Testis (tissue), 3 donors: ENCODE data around the gene RASL10B. TPM values are rescaled to one million over a fixed set of nuclear protein-coding genes. Genes with fewer than 3 reads are reported as not detected.

Experiments
- DNase-seq: peaks from one replicate; pipeline ENCODE4 v3.0.0-alpha.2; 2019
- H3K27ac ChIP-seq, 2 donors: fragments of 200-600 bp; sonication (generic); one replicate each; pipeline ENCODE4 v1.5.1; 2019
- H3K27me3 ChIP-seq: fragments of 200-600 bp; sonication (generic); one replicate; pipeline ENCODE4 v1.5.1; 2019
- H3K36me3 ChIP-seq: fragments of 200-600 bp; sonication (generic); one replicate; pipeline ENCODE4 v1.5.1; 2017; ENCODE audit warnings: low read depth; ENCODE audit errors: missing control alignments
- H3K4me1 ChIP-seq: fragments of 200-600 bp; sonication (generic); one replicate; pipeline ENCODE4 v1.5.1; 2019
- H3K4me3 ChIP-seq, 2 donors: fragments of 200-600 bp; sonication (generic); one replicate each; pipeline ENCODE4 v1.5.1; 2017 to 2019
- H3K9me3 ChIP-seq: fragments of 200-600 bp; sonication (generic); one replicate; pipeline ENCODE4 v1.5.1; 2017
- POLR2A ChIP-seq: fragments of 450-650 bp; IDR thresholded peaks from one replicate; pipeline ENCODE4 v1.6.1; 2017; ENCODE audit warnings: antibody characterized with exemption, mild to moderate bottlenecking, moderate library complexity
- WGBS, 2 donors: methylation state at CpG; one replicate each; pipeline ENCODE4 v1.1.5; 2018; 5-methylcytosine and 5-hydroxymethylcytosine counted together
- intact Hi-C: fragments of 100-400 bp; cut with DNase I; formaldehyde crosslinking; loops from one replicate; pipeline ENCODE4 v1.15.1; 2023; ENCODE audit warnings: low total_unique reads
- polyA plus RNA-seq: library from polyadenylated mRNA; stranded (reverse); fragments of 350-450 nt; fragmentation: Illumina TruSeq; extraction: RNeasy Lipid Tissue Mini Kit (QIAGEN cat#74804); gene quantifications from one replicate; pipeline ENCODE4 v1.2.3, GENCODE V29; 2014; ENCODE audit warnings: low read depth, low replicate concordance; ENCODE audit not compliant: insufficient read depth
- total RNA-seq, 2 donors: library from RNA; depleted of rRNA; stranded (reverse); fragments of >200 nt; gene quantifications; one replicate each; pipeline ENCODE4 v1.2.3, GENCODE V29; 2016
- TF ChIP-seq, protein P1 (sequence below), 3 experiments: fragments of 450-650 bp in 2 of 3; fragments of 200-600 bp in 1 of 3; sonication (generic) in 1 of 3; IDR thresholded peaks; one replicate each; pipeline ENCODE4 v1.5.1; 2016 to 2019; ENCODE audit warnings: antibody characterized with exemption in 3 of 3, mild to moderate bottlenecking in 2 of 3, moderate library complexity in 1 of 3

RASL10B gene
- total and polyA plus RNA-seq, 3 donors from 2014 or later, result 2.5 to 4.8 (median 3.8) TPM

DNA sequence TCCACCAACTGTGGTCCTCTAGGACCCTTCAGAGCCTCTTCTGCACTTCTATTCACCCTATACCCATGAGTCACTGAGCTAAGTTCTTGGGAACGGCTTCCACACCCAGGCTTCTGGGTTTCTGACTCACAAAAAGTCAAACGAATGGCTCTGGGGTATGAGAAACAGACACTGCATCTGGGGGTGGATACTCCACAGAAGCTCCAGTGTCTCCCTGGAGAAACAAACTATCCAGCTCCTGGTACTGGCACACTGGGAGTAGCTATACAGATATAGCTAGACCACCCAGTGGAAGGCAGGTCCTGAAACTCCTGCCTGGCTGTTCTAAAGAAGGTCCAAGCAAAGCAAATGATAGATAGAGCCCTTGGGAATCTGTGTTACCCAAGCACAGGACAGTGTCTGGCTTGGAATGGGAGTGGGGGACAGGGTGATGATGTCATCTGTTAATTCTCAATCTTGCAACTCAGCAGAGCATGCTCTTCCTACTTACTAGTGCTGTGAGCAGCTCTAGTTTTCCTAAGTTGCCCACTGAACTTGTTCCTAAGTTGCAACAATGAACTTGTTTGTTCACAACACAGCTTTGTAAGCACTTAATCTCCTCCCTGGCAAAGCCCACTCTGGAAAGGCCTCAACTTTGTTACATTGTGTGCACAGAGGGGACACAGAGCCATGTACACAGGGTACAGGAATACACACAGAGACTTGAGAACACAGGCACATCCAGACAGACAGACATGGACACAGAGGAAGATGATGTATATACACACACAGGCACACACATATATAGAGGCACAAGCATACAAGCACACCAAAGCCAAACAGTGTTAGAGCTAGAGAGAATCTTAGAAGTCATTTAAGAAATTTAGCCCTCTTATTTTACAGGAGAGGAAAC lies 57.3 kb downstream of the RASL10B start:
- no peaks in the 10 kb centered on the region for H3K9me3 ChIP-seq
- H3K4me3 ChIP-seq, result no peak overlapping the region
- peaks cover 41% of the 10 kb centered on the region for H3K4me1 ChIP-seq
- no peaks in the 10 kb centered on the region for H3K36me3 ChIP-seq
- peak; percentile 75 for DNase-seq
- intact Hi-C loops, result no loop called here
- H3K27me3 ChIP-seq, result no peaks in the 10 kb centered on the region
- peak overlapping the region; percentile 73 to 81 for H3K27ac ChIP-seq
- no peak for TF ChIP-seq POLR2A
- TF ChIP-seq, protein P1, sequence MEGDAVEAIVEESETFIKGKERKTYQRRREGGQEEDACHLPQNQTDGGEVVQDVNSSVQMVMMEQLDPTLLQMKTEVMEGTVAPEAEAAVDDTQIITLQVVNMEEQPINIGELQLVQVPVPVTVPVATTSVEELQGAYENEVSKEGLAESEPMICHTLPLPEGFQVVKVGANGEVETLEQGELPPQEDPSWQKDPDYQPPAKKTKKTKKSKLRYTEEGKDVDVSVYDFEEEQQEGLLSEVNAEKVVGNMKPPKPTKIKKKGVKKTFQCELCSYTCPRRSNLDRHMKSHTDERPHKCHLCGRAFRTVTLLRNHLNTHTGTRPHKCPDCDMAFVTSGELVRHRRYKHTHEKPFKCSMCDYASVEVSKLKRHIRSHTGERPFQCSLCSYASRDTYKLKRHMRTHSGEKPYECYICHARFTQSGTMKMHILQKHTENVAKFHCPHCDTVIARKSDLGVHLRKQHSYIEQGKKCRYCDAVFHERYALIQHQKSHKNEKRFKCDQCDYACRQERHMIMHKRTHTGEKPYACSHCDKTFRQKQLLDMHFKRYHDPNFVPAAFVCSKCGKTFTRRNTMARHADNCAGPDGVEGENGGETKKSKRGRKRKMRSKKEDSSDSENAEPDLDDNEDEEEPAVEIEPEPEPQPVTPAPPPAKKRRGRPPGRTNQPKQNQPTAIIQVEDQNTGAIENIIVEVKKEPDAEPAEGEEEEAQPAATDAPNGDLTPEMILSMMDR (IDR thresholded peaks at IDR 0.05), result no peak
- WGBS, 2 donors, result 18 to 23% methylated on average over 2 of the region's 2 CpGs

GRCh38 chr17:35790841-35791240 lies 59.4 kb downstream of the RASL10B start:
- no peak overlapping the region for H3K4me3 ChIP-seq
- 94 to 98% methylated on average over 3 of the region's 3 CpGs for WGBS, 2 donors
- peak overlapping the region in 1 of 2 donors; percentile 19 for H3K27ac ChIP-seq
- H3K9me3 ChIP-seq, result no peaks in the 10 kb centered on the region
- no peaks in the 10 kb centered on the region for H3K36me3 ChIP-seq
- DNase-seq, result no peak
- no peaks in the 10 kb centered on the region for H3K27me3 ChIP-seq
- H3K4me1 ChIP-seq, result peaks cover 28% of the 10 kb centered on the region
- intact Hi-C loops, result no loop called here
- TF ChIP-seq, protein P1 (IDR thresholded peaks at IDR 0.05), result no peak
- no peak for TF ChIP-seq POLR2A

DNA sequence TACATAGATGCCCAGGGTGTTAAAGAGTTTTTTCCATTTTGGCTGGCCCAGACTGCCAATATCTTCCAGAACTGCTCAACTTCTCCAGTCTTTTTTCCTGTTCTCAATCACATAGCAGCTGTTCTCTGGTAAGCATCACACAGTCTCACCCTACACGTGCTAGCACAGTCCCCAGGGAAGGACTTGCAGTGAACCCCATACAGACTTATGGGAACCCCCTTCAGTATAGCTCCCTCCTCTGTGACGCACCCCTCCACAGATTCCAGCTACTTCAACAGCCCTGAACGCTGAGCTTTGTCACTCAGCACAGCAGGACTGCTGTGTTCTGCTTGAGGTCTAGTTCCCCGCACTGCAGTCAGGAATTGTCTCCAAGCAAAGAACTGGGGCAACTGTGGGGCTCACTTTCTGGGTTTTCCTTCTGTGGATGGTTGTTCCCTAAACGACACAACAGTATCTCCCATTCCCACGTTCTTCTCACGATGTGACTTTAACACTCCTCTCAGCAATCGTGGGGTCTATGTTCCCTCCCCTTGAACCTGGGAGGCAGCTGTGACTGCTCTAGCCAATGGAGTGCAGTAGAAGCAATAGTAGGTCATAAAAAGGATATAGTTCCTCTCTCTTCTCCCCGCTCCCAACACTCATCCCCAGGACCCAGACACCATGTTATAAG lies 60.4 kb downstream of the RASL10B start:
- DNase-seq, result no peak
- peaks cover 27% of the 10 kb centered on the region for H3K4me1 ChIP-seq
- intact Hi-C loops, result no loop called here

More for the DNA sequence above, 60.4 kb downstream of the RASL10B start:
- Histone ChIP-seq H3K9me3 (no peaks in the 10 kb centered on the region), H3K27me3 (no peaks in the 10 kb centered on the region), H3K27ac (peak overlapping the region in 1 of 2 donors; percentile 19), H3K4me3 (no peak overlapping the region), H3K36me3 (no peaks in the 10 kb centered on the region)
- no peak for TF ChIP-seq POLR2A
- TF ChIP-seq, protein P1 (IDR thresholded peaks at IDR 0.05), result no peak
- WGBS, 2 donors, result 56 to 91% methylated on average over 9 of the region's 9 CpGs

Other genes with a start within 250 kb of the RASL10B start
- gene SLFN12L, start 194.0 kb upstream of the RASL10B start, total RNA-seq, result 1 to 10 TPM; 1.0 to 1.4 TPM
- gene SLFN12L, start 194.0 kb upstream of the RASL10B start, polyA plus RNA-seq, result 0.69 TPM
- under 1 TPM; 0.37 to 0.55 TPM for gene SLFN14, start 170.8 kb upstream of the RASL10B start, total RNA-seq
- gene SLFN14, start 170.8 kb upstream of the RASL10B start, polyA plus RNA-seq, result 0.30 TPM
- gene PEX12, start 153.1 kb upstream of the RASL10B start, total RNA-seq, result 10 to 100 TPM; 13.6 to 17.3 TPM
- 15.1 TPM for gene PEX12, start 153.1 kb upstream of the RASL10B start, polyA plus RNA-seq
- 100 to 1,000 TPM; 132 to 147 TPM for gene AP2B1, start 144.3 kb upstream of the RASL10B start, total RNA-seq
- 310 TPM for gene AP2B1, start 144.3 kb upstream of the RASL10B start, polyA plus RNA-seq
- gene GAS2L2, start 21.6 kb downstream of the RASL10B start, total RNA-seq, result under 1 TPM; 0.31 to 0.71 TPM
- 0.62 TPM for gene GAS2L2, start 21.6 kb downstream of the RASL10B start, polyA plus RNA-seq
- 100 to 1,000 TPM in 1 of 2 donors, 10 to 100 TPM in 1; 48.8 to 102 TPM for gene C17orf50, start 29.2 kb downstream of the RASL10B start, total RNA-seq
- gene C17orf50, start 29.2 kb downstream of the RASL10B start, polyA plus RNA-seq, result 154 TPM
- gene MMP28, start 64.0 kb downstream of the RASL10B start, total RNA-seq, result 100 to 1,000 TPM; 179 to 237 TPM
- 78.3 TPM for gene MMP28, start 64.0 kb downstream of the RASL10B start, polyA plus RNA-seq
- 100 to 1,000 TPM; 133 to 160 TPM for gene TAF15, start 77.8 kb downstream of the RASL10B start, total RNA-seq
- gene TAF15, start 77.8 kb downstream of the RASL10B start, polyA plus RNA-seq, result 185 TPM
- gene HEATR9, start 137.3 kb downstream of the RASL10B start, total RNA-seq, result 1 to 10 TPM; 6.1 to 7.8 TPM
- 28.3 TPM for gene HEATR9, start 137.3 kb downstream of the RASL10B start, polyA plus RNA-seq
- gene CCL5, start 148.7 kb downstream of the RASL10B start, total RNA-seq, result under 1 TPM in 1 of 2 donors, not detected in 1; 0.87 TPM
- 16.2 TPM for gene CCL5, start 148.7 kb downstream of the RASL10B start, polyA plus RNA-seq
- 10 to 100 TPM in 1 of 2 donors, 1 to 10 TPM in 1; 9.6 to 18.6 TPM for gene RDM1, start 199.1 kb downstream of the RASL10B start, total RNA-seq
- gene RDM1, start 199.1 kb downstream of the RASL10B start, polyA plus RNA-seq, result 19.3 TPM
- 10 to 100 TPM; 22.9 to 38.7 TPM for gene LYZL6, start 212.1 kb downstream of the RASL10B start, total RNA-seq
- gene LYZL6, start 212.1 kb downstream of the RASL10B start, polyA plus RNA-seq, result 82.6 TPM
- gene CCL16, start 249.9 kb downstream of the RASL10B start, total RNA-seq, result under 1 TPM in 1 of 2 donors, not detected in 1; 0.24 TPM
- gene CCL16, start 249.9 kb downstream of the RASL10B start, polyA plus RNA-seq, result not detected